ENCODE measurements around the gene SUSD2.

DNA sequence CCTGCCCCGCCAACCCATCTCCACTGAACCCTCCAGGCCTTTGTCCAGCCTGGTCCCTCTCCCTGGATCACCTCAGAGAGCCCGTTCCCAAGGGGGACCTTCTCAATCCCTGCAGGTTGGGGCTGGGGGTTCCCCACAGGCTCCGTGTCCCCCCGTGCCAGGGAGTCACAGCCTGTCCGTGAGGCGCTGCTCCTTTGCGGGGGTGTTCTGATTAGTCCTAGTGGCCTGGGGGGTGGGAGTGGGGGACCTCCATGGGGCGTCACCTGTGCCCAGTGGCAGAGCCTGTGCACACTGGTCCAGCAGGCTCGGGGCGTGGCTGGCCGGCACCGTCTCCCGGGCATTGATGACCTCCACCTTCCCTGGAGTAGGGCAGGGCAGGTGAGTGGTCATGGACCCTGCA, 51.9 kb downstream of the SUSD2 start:
- TF ChIP-seq, protein P1, sequence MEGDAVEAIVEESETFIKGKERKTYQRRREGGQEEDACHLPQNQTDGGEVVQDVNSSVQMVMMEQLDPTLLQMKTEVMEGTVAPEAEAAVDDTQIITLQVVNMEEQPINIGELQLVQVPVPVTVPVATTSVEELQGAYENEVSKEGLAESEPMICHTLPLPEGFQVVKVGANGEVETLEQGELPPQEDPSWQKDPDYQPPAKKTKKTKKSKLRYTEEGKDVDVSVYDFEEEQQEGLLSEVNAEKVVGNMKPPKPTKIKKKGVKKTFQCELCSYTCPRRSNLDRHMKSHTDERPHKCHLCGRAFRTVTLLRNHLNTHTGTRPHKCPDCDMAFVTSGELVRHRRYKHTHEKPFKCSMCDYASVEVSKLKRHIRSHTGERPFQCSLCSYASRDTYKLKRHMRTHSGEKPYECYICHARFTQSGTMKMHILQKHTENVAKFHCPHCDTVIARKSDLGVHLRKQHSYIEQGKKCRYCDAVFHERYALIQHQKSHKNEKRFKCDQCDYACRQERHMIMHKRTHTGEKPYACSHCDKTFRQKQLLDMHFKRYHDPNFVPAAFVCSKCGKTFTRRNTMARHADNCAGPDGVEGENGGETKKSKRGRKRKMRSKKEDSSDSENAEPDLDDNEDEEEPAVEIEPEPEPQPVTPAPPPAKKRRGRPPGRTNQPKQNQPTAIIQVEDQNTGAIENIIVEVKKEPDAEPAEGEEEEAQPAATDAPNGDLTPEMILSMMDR (IDR thresholded peaks at IDR 0.05) = no peak
- TF ChIP-seq POLR2AphosphoS5 (IDR thresholded peaks at IDR 0.05) = no peak
